Measurements from ENCODE around the gene HDGFL2.

Gene HDGFL2

DNA sequence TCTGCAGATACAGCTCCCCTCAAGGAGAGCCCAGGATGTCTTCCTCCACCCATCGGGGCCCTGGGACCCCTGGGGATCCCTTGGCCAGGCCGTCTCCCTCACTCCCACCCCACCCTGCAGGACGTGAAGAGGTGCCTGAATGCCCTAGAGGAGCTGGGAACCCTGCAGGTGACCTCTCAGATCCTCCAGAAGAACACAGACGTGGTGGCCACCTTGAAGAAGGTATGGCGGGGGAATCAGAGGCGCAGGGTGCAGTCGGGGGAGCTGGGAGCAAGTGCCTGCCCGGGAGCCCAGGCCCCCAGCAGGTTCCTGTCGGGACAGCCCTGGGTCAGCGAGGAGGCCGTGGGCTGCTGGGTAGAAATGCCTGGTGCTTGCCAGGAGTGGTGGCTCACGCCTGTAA, 26.6 kb downstream of the HDGFL2 start:
- Histone ChIP-seq H3K4me1 (ENCODE audit: low read length) (no peaks in the 10 kb centered on the region), H3K36me3 (replicated peaks; ENCODE audit: insufficient read depth, low read length) (no peaks in the 10 kb centered on the region), H2AFZ (ENCODE audit: low read length) (no peak overlapping the region), H3K4me2 (ENCODE audit: low read depth, low read length) (no peak overlapping the region), H4K20me1 (ENCODE audit: insufficient read depth, low read length) (no peaks in the 10 kb centered on the region), H3K9me3 (replicated peaks; ENCODE audit: insufficient read depth, low read length) (no peaks in the 10 kb centered on the region), H3K9ac (ENCODE audit: low read length) (no peak overlapping the region), H3K27ac (ENCODE audit: low read length) (no peak overlapping the region), H3K79me2 (ENCODE audit: low read length) (no peaks in the 10 kb centered on the region), H3K4me3 (ENCODE audit: low read length) (no peak overlapping the region), H3F3A (ENCODE audit: insufficient read depth, low read length) (no peaks in the 10 kb centered on the region), H3K9me2 (replicated peaks; ENCODE audit: insufficient read depth, low read length) (no peaks in the 10 kb centered on the region), H3K27me3 (replicated peaks; ENCODE audit: insufficient read depth, low read length) (no peaks in the 10 kb centered on the region)
- TF ChIP-seq, protein P1, sequence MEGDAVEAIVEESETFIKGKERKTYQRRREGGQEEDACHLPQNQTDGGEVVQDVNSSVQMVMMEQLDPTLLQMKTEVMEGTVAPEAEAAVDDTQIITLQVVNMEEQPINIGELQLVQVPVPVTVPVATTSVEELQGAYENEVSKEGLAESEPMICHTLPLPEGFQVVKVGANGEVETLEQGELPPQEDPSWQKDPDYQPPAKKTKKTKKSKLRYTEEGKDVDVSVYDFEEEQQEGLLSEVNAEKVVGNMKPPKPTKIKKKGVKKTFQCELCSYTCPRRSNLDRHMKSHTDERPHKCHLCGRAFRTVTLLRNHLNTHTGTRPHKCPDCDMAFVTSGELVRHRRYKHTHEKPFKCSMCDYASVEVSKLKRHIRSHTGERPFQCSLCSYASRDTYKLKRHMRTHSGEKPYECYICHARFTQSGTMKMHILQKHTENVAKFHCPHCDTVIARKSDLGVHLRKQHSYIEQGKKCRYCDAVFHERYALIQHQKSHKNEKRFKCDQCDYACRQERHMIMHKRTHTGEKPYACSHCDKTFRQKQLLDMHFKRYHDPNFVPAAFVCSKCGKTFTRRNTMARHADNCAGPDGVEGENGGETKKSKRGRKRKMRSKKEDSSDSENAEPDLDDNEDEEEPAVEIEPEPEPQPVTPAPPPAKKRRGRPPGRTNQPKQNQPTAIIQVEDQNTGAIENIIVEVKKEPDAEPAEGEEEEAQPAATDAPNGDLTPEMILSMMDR (IDR thresholded peaks at IDR 0.05; ENCODE audit: low read length): no peak
- TF ChIP-seq EZH2phosphoT487 (IDR thresholded peaks at IDR 0.05; ENCODE audit: low read length): no peak
- no peak for TF ChIP-seq EZH2 (optimal IDR thresholded peaks at IDR 0.05; ENCODE audit: low read depth, low read length)
- no peak for DNase-seq

DNA sequence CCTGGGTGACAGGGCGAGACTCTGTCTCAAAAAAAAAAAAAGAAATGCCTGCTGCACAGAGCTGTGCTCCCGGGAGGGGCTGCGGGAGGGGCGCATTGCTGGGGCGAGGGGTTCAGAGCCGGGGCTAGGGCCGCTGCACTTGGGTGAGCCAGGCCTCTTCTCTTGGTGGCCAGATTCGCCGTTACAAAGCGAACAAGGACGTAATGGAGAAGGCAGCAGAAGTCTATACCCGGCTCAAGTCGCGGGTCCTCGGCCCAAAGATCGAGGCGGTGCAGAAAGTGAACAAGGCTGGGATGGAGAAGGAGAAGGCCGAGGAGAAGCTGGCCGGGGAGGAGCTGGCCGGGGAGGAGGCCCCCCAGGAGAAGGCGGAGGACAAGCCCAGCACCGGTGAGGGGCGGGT, 27.2 kb downstream of the HDGFL2 start:
- no peak for DNase-seq
- Histone ChIP-seq H3K4me3 (ENCODE audit: low read length) (no peak overlapping the region), H3K79me2 (ENCODE audit: low read length) (no peaks in the 10 kb centered on the region), H3K36me3 (replicated peaks; ENCODE audit: insufficient read depth, low read length) (no peaks in the 10 kb centered on the region), H3K27ac (ENCODE audit: low read length) (no peak overlapping the region), H3F3A (ENCODE audit: insufficient read depth, low read length) (no peaks in the 10 kb centered on the region), H3K4me1 (ENCODE audit: low read length) (no peaks in the 10 kb centered on the region), H3K4me2 (ENCODE audit: low read depth, low read length) (no peak overlapping the region), H3K9me3 (replicated peaks; ENCODE audit: insufficient read depth, low read length) (no peaks in the 10 kb centered on the region), H2AFZ (ENCODE audit: low read length) (no peak overlapping the region), H4K20me1 (ENCODE audit: insufficient read depth, low read length) (no peaks in the 10 kb centered on the region), H3K9me2 (replicated peaks; ENCODE audit: insufficient read depth, low read length) (no peaks in the 10 kb centered on the region), H3K27me3 (replicated peaks; ENCODE audit: insufficient read depth, low read length) (no peaks in the 10 kb centered on the region), H3K9ac (ENCODE audit: low read length) (no peak overlapping the region)
- TF ChIP-seq EZH2phosphoT487 (IDR thresholded peaks at IDR 0.05; ENCODE audit: low read length) (no peak), EZH2 (optimal IDR thresholded peaks at IDR 0.05; ENCODE audit: low read depth, low read length) (no peak)
- TF ChIP-seq, protein P1 (IDR thresholded peaks at IDR 0.05; ENCODE audit: low read length): no peak

DNA sequence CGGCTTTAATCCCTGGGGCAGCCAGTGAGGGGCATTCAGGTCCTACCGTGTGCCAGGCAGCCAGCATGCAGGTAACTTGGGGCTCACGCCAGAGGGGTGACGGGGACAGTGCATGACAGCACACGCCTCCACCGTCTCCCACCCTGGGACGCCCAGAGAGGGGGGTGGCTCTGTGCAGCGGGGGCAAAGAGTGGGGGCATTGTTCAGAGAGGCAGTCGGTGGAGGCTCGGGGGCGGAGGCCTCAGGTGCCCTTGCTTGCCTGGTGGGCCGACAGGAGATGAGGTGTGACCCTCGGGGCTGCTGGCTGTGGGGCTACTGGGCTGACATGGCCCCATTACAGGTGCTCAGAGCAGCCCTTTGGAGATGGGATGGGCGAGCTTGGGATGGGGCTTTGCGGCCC, 27.8 kb downstream of the HDGFL2 start:
- Histone ChIP-seq H3K9me3 (replicated peaks; ENCODE audit: insufficient read depth, low read length) (no peaks in the 10 kb centered on the region), H4K20me1 (ENCODE audit: insufficient read depth, low read length) (no peaks in the 10 kb centered on the region), H3K9me2 (replicated peaks; ENCODE audit: insufficient read depth, low read length) (no peaks in the 10 kb centered on the region), H2AFZ (ENCODE audit: low read length) (no peak overlapping the region), H3K79me2 (ENCODE audit: low read length) (no peaks in the 10 kb centered on the region), H3K4me1 (ENCODE audit: low read length) (no peaks in the 10 kb centered on the region), H3F3A (ENCODE audit: insufficient read depth, low read length) (no peaks in the 10 kb centered on the region), H3K4me3 (ENCODE audit: low read length) (no peak overlapping the region), H3K27me3 (replicated peaks; ENCODE audit: insufficient read depth, low read length) (no peaks in the 10 kb centered on the region), H3K9ac (ENCODE audit: low read length) (no peak overlapping the region), H3K4me2 (ENCODE audit: low read depth, low read length) (no peak overlapping the region), H3K36me3 (replicated peaks; ENCODE audit: insufficient read depth, low read length) (no peaks in the 10 kb centered on the region), H3K27ac (ENCODE audit: low read length) (no peak overlapping the region)
- DNase-seq: no peak
- TF ChIP-seq EZH2 (optimal IDR thresholded peaks at IDR 0.05; ENCODE audit: low read depth, low read length) (no peak), EZH2phosphoT487 (IDR thresholded peaks at IDR 0.05; ENCODE audit: low read length) (no peak)
- TF ChIP-seq, protein P1 (IDR thresholded peaks at IDR 0.05; ENCODE audit: low read length): no peak
